GM19043 (cell line): ENCODE results near the gene FAM193B.

Experiments
- ATAC-seq: cut with Tn5 transposase; IDR thresholded peaks from one replicate; pipeline ENCODE4 v1.9.1; 2021; ENCODE audit warnings: low read depth; ENCODE audit not compliant: unreplicated experiment

The FAM193B gene

DNA sequence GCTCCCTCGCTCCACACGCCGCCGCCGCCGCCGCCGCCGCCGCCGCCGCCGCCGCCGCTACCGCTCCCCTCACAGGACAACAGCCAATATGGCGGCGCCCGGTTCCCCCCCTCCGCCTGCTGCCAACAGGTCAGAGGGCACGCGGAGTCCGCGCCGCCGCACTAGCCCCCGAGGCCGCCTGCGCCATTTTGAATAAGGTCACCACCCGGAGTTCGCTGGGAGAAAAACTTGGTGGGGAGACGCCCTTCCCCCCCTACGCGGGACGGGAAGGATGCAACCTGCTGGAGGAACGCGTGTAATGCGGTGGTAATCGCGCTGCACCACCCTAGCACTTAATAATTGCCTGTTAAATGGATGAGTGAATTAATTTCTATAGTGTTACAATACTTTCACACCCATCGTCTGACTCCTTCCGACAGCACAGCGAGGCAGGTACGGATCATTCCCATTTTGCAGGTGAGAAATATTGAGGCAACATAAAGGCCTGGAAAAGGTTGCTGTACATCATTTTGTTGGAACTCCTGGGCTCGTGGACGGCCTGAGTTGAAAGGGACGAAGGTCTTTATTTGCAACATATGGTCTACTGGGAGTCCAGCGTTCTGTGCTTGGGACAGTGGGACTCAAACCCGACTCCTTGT, at the start of gene FAM193B:
Gene FAM193B (minus strand): TSS at position 90 of the 638 bp plus-strand sequence. CDS start 105 bp downstream, outside the sequence.
- ATAC-seq = peak; percentile 90

DNA sequence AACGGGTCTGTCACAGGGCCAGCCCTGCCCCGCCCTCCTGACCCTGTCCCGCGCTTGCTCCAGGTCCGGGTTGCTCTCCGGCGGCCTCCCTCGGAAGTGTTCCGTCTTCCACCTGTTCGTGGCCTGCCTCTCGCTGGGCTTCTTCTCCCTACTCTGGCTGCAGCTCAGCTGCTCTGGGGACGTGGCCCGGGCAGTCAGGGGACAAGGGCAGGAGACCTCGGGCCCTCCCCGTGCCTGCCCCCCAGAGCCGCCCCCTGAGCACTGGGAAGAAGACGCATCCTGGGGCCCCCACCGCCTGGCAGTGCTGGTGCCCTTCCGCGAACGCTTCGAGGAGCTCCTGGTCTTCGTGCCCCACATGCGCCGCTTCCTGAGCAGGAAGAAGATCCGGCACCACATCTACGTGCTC, 49.8 kb upstream of the FAM193B start:
- no peak for ATAC-seq

DNA sequence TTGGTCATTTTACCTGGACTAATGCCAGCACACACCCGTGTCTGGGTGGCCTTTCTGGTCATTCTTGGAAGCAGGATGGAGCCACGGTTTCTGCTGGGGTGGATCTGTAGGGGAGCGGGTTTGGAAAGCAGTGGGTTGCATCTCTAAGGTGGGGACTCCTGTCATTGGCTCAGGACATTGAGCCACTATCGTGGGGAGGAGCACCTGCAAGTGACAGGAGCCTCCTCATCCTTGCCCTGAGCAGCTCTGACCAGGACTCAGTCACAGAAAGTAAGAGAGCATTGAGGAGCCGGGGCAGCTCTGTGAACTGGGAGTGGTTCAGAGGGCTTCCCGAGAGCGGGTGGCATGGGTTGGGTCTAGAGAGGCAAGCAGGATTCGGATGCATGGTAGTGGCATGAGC, 49.3 kb upstream of the FAM193B start:
- ATAC-seq = no peak

DNA sequence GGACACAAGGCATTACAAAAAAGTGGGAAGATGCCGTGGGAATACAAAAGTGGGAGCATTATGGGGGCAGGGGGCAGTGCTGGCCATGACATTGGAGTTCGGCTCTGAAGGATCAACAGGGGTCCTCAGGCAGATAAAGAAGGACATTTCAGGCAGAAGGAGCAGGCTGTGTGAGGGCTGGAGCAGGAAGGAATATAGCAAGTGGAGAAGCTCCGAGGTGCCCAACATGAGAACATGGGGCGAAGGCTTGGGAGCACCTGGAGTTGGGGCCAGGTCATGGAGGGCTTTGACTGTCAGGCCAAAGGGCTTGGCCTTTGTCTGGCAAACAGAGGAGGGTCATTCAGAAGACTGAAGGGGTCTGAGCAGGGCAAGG, 48.1 kb upstream of the FAM193B start:
- ATAC-seq = no peak

DNA sequence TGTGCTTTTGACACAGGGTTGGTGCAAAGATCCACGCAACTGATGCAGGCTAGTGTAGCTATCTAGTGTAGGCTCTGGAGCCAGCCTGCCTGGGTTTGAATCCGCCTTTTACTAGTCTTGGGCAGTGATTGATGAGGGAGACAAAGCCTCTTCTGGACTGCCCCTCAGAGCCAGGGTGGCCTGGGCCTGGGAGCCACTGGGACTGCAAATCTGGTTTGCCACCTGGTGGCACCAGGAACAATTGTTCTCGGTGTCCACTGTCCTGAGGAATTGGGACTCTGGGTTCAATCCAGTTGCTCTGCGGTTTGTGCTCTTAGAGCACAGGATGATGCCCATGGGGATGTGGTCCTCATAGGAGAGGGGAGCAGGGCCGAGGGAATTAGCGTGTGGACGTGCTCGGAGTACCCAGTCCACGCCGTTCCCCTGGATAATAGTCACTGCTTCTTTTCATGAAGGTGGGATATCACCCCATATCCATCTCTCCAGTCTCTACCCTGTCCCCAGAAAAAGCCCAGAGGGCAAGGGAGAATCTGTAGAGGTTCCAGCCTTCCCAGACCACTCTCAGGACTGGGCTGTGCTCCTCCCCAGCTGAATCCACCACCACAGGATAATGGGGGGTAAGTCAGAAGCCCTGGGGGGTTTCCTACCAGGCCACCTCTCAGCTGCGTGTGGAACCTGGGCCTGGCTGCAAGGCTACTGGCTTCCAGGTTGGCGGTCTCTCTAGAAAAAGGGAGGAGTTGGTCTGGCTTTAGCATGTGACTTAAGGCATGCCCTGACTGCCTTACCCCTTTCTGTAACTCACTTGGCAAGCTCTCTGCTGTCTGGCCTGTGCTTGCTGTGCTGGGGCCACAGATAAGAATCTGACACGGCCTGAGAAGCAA, 47.5 kb upstream of the FAM193B start:
- no peak for ATAC-seq

DNA sequence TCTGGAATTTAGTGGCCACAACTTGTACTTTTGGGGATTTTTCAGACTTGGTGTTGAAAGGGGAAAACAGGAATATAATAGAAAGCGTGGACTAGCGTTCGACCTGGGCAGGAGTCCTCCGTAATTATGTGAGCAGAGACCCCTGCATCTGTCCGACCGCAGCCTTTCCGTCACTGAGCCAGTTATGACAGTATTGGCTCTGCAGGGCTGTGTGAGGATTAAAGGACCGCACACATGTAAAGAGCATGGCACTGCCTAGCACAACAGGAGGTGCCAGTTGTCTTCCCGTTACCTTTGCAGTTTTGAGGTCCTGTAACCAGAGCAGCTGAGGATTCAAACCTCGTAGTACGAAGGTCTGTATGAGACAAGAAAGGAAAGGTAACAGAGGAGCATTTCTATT, 46.8 kb upstream of the FAM193B start:
- ATAC-seq = no peak

DNA sequence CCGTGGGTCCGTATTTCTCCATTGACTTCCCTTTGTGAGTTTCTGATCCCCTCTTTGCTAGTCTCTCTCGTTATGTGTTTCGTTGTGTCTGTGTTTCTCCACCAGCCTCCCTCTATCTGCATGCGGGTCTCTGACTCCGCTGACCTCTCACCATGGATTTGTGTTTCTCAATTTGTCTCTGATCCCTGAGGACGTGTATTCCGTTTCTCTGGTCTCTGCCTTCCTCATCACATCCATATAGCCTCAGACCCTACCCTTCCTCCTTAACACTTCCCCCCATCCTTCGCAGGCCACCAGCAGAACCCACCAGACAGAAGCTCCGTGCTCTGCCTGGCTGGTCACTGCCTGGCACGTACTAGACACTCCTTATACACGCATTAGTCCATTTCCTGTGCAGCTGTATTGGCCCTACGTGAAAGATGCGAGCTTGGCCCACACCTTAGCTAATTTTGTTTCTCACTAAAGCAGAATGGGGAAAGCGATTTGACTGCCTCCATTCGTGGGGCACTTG, 46.2 kb upstream of the FAM193B start:
- peak; percentile 12 for ATAC-seq

DNA sequence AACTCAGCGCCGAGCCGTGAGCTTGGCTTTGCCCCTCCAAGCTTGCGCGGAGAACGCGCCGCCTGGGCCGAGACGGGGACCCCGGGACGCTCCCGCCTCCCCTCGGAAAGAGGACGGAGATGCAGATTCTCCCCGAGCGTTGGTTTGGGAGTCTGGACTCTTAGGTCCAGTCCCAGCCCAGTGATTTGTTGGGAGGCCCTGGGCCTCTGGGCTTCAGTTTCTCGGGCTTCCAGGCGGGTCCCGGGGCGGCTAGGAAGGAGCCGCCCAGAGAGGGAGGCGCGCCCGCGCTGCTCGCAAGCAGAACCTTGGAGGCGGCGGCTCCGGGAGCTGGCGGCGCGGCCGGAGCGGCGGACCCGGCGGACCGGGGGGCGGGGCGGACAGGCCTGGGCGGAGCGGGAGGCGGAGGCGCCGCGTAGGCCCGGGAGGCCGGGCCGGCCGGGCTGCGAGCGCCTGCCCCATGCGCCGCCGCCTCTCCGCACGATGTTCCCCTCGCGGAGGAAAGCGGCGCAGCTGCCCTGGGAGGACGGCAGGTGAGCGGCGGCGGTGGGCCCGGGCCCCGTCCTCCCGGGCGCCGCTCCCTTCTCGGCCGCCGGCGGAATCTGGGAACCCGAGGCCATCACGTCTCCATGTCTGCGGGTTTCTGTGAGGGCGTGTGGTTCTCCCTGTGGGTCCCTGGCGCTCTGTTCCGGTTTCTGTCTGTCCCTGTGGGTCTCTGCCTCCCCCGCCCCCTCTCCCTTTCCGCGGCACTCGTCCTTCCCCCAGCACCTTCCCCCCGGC, 45.6 kb upstream of the FAM193B start, which contains the start of gene B4GALT7:
Gene B4GALT7 (plus strand): TSS at position 402 of the 777 bp plus-strand sequence. CDS start 79 bp downstream, at position 481.
- ATAC-seq = peak; percentile 79

DNA sequence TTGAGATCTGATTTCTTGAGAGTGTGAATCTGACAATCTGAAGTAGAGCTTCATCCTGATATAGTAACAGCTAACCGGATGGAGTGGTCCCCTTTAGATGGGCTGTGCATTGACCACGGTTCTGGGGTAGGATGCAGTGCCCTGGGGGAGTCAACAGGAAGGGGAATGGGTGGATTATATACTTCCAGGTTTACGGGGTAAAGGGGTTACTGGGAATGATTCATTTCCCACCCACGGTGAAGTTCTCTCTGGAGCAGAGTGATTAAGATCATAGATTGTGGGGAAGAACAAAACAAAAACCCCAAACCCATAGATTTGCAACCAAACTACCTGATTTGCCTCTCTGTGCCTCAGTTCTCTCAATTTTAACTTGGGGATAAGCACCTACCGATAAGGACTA, 44.1 kb upstream of the FAM193B start:
- ATAC-seq = no peak

DNA sequence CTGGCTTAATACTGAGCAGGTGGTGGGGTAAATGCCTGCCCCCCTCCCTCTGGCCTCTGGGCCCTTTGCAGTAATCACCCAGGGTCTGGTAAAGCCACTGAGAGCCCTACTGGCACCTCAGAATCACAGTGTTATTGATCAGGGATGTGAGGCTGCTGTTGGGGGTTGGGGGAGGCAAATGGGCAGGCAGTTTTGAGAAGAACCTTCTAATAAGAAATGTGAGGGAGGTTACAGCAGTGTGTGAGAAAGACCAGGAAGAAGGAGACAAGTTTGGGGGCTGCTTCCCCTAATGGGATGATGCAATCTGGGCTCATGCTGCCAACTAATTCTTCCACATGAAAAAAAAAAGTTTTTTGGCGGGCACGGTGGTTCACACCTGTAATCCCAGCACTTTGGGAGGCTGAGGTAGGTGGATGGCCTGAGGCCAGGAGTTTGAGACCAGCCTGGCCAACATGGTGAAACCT, 42.4 kb upstream of the FAM193B start:
- no peak for ATAC-seq

DNA sequence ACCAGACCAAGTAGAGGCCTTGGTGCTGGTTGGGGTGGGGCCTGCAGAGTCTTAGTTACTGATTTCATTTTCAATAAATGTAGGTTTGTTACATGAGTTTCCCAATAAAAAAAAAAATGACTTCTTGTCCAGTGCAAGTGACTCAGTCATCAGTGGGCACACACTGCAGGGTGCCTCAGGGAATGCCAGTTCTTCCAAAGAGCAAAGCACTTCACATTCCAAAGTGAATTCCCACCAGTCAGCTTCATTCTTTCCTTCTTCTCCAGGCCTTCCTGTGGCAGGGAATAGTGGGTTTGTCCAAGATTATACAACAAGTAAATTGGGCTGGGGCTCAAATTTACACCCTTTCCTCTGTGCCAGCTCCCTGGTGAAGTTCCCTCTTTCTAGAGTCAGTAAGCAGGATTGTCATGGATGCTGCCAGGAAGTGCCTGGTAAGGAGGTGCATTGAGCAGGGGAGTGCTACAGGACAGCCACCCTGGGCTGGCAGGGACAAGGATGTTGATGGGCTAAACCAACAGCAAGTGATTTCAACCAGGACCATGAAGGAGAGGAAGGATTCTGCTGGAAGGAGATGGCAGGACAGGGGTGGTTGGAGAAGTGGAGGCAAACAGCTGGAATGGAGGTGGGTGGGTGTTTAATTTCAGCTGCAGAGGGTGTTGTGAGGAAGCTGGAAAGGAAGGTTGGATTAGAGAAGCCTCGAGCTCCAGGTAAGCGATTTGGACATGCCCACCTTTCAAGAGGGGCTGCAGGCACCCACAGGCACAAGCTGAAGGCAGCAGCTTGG, 41.8 kb upstream of the FAM193B start:
- ATAC-seq = no peak

DNA sequence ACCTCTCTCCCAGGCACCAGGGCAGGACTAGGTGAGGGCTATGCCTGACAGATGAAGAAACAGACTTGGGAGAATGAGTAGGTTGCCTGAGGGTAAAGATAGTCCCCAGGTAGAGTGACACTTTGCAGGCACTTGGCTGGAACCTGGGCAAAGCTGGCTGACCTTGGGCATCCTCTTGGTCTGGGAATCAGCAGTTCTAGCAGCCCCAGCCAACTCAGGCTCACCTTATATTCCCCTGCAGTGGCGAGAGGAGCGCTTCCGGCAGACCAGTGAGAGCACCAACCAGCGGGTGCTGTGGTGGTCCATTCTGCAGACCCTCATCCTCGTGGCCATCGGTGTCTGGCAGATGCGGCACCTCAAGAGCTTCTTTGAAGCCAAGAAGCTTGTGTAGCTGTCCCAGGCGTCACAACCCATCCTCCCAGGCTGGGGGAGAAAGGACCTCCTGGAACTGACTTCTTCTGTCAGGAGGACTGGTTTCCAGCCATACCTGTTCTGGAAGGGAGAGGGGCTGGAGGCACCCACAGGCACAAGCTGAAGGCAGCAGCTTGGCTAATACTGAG, 40.7 kb upstream of the FAM193B start:
- no peak for ATAC-seq

DNA sequence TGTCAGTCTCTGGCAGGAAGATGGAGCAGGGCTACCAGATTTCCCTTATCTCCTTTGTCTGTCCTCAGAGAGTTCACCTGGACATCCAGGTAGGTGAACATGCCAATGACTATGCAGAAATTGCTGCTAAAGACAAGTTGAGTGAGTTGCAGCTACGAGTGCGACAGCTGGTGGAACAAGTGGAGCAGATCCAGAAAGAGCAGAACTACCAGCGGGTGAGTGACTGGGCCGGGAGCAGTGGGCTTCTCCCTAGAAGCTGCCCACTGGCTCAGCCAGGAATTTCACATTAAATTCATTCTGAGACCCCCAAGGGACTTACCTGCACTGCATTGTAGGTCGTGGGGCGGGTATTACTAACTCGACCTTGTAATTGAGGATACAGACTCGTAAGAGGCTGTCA, 39.7 kb upstream of the FAM193B start:
- no peak for ATAC-seq

DNA sequence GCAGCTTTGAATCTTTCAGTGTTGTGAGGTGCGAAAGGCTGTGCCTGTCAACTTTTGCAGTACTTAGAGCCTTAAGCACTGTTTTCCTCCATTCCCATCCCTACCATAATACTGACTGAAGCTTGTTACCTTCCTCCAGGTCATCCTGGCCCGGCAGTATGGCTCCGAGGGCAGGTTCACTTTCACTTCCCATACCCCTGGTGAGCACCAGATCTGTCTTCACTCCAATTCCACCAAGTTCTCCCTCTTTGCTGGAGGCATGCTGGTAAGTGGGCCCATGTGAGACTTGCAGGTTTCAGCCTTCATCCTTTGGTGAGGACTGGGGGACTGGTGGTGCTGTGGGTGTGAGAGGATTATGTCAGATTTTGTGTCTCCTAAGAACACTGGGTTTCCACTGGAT, 39.1 kb upstream of the FAM193B start:
- ATAC-seq = no peak

DNA sequence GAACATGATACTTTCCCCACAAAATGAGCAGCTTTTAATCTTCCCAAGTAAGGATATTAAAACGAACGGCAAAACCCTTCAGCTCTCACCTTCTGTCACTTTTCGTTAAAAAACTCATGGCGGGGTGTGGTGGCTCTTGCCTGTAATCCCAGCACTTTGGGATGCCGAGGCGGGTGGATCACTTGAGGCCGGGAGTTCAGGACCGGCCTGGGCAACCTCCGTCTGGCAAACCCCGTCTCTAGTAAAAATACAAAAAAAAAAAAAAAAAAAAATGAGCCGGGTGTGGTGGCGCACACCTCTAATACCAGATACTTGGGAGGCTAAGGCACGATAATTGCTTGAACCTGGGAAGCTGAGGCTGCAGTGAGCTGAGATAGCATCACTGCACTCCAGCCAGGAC, 38.5 kb upstream of the FAM193B start:
- ATAC-seq = no peak

DNA sequence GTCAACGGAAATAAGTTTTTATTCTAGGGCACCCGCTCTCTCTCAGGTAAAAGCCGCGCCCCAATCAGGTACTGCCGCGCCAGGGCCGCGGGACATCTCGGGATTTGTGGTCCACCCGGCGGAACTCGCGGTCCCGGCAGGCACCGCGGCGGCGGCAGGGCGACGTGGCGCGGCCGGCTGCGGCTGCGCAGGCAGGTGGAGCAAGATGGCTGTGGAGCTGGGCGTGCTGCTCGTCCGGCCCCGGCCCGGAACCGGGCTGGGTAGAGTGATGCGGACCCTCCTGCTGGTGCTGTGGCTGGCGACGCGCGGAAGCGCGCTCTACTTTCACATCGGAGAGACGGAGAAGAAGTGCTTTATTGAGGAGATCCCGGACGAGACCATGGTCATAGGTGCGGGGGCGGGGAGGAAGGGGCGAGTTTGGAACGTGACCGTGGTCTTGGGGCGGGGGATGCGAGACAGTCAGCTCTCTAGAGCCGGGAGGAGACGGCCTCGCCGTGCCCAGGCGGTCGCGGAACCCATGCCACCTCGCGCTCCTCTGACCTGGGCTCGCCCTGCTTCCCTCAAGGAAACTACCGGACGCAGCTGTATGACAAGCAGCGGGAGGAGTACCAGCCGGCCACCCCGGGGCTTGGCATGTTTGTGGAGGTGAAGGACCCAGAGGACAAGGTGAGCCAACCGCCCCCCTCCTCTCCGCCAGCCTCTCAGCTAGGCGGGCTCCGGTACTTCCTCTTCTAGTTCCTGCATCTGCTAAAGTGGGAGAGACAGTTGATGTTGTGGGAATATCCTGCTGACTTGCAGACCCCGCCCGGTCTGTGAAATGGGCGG, 37.9 kb upstream of the FAM193B start, which contains the start of gene TMED9:
Gene TMED9 (plus strand): TSS at position 194 of the 825 bp plus-strand sequence. CDS start 12 bp downstream, at position 206.
- peak; percentile 93 for ATAC-seq

DNA sequence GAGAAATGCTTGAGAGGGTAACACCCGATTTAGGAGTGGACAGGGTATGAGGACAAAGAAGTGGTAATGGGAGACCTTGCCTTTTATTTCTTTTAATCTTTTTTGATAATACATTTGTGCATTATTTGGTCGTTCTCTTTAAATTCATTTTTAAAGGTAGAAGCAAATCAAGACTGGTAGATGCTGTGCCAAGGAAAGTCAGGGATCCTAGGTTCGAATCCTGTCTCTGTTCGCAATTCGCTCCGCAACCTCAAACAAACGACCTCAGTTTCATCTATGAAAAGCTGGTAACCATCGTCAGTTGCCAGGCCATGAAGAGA, 37.3 kb upstream of the FAM193B start:
- ATAC-seq = no peak

DNA sequence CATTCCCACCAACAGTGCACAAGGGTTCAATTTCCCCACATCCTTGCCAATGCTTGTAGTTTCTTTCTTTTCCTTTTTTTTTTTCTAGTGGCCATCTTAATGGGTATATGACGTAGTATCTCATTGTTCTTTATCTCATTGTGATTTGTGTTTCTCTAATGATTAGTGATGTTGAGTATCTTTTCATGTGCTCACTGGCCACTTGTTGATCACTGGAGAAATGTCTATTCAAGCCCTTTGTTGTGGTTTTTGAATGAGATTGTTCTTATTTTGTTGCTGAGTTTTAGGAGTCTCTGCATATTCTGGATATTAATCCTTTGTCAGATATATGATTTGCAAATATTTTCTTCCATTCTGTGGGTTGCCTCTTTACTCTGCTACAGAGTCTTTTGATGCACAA, 36.0 kb upstream of the FAM193B start:
- no peak for ATAC-seq

DNA sequence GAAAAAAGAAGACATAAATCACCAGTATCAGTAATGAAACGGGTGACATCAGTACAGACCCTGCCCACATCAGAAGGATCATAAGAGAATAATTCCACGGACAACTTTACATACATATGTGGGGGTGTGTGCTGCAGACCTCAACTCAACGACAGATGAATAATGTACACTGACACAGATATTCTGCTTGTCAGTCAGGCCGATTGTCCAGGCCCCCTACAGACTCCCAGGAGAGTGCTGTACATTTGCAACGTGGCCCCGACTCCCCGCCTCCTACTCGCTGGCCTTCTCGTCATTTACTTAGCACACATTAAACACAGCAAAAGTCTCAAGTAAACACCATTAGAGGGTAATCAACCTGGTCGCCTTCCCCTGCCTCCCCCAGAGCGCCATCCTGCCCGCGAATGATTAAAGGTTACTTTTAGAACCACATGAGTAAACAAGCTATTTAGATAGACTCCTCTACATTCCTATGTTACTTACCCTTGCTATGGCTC, 34.1 kb upstream of the FAM193B start:
- no peak for ATAC-seq
